ENCODE measurements around the gene OR51B5.

DNA sequence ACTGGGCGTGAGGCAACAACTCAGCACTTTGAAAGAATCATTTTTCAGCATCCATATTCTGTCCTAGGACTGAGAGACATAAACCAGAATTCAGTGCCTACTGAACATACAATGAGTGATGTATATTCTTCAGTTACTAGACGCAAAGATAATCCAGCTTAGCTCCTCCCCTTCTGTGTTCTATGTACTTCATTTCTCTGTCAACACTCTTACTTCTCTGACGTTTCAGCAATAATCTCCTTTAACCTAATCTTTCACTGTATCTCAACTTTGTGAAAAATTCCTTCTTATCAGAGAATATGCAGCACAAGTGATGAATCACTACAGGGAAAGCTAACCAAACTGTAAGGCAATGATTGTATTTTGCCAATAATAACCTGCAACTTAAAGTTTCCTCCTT, 2.5 kb upstream of the OR51B5 start:
- TF ChIP-seq, protein P1, sequence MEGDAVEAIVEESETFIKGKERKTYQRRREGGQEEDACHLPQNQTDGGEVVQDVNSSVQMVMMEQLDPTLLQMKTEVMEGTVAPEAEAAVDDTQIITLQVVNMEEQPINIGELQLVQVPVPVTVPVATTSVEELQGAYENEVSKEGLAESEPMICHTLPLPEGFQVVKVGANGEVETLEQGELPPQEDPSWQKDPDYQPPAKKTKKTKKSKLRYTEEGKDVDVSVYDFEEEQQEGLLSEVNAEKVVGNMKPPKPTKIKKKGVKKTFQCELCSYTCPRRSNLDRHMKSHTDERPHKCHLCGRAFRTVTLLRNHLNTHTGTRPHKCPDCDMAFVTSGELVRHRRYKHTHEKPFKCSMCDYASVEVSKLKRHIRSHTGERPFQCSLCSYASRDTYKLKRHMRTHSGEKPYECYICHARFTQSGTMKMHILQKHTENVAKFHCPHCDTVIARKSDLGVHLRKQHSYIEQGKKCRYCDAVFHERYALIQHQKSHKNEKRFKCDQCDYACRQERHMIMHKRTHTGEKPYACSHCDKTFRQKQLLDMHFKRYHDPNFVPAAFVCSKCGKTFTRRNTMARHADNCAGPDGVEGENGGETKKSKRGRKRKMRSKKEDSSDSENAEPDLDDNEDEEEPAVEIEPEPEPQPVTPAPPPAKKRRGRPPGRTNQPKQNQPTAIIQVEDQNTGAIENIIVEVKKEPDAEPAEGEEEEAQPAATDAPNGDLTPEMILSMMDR (IDR thresholded peaks at IDR 0.05): no peak
- TF ChIP-seq EZH2 (IDR thresholded peaks at IDR 0.05; ENCODE audit: borderline replicate concordance, insufficient read depth, low read depth, low read length, poor library complexity, severe bottlenecking): no peak
